ENCODE results near the gene LIX1.

DNA sequence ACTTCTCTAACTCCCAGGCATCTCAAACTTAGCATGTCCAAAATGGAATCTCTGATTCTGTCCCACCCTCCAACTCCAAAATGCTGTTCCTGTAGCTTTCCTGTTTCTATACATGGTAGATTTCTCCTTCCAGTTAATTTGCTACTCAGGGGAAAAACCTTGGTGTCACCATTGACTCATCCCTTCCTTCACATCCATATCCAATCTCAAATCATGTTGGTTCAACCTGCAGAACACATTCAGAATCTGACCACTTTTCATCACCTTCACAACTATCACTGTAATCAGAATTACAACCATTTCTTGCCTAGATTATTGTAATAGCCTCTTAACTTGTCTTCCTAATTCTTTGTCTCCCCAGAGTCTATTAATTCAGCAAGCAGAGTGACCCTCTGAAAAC is 29.8 kb upstream of the LIX1 start:
- TF ChIP-seq CTCF (conservative IDR thresholded peaks at IDR 0.05 in 1 of 2, IDR thresholded peaks at IDR 0.05 in 1 of 2; ENCODE audit: low read depth in 1 of 2, low read length in 2 of 2) = no peak
- TF ChIP-seq EZH2 (IDR thresholded peaks at IDR 0.05; ENCODE audit: low read length, missing control alignments) = no peak
